Omental fat pad (tissue), 4 donors: ENCODE results near the gene BOK. TPM values are rescaled to one million over a fixed set of nuclear protein-coding genes. Genes with fewer than 3 reads are reported as not detected.
"Not testable (repeated sequence)": the region's sequence is repeated elsewhere in the genome, so short reads cannot be mapped to it uniquely, and the experiment has no call there.

ENCODE experiments used
- ATAC-seq: fragments of 150-250 bp; one replicate; pipeline ENCODE4 v1.9.1; 2016; ENCODE audit warnings: mild to moderate bottlenecking, moderate library complexity; ENCODE audit not compliant: low FRiP score
- DNase-seq: peaks from one replicate; pipeline ENCODE4 v3.0.0-alpha.2; 2019; ENCODE audit warnings: low spot score
- CTCF ChIP-seq, 3 donors: fragments of 450-650 bp; IDR thresholded peaks; one replicate each; pipeline ENCODE4 v1.5.1; 2016 to 2017; ENCODE audit warnings: antibody characterized with exemption in 3 of 3, mild to moderate bottlenecking in 3 of 3, moderate library complexity in 2 of 3
- total RNA-seq, 4 donors: library from RNA; depleted of rRNA; stranded (reverse); fragments of >200 nt; gene quantifications; one replicate each; pipeline ENCODE4 v1.1.0, GENCODE V29; 2016

The BOK gene
- total RNA-seq, 4 donors from 2014 or later, result 79.6 to 179 (median 88.2) TPM

GRCh38 chr2:241563981-241564595 lies 5.5 kb downstream of the BOK start:
- DNase-seq (no peak), ATAC-seq (no peak)
- no peak for TF ChIP-seq CTCF (IDR thresholded peaks at IDR 0.05)

GRCh38 chr2:241564596-241565410 lies 6.3 kb downstream of the BOK start:
- no peak for TF ChIP-seq CTCF (IDR thresholded peaks at IDR 0.05)
- DNase-seq (no peak), ATAC-seq (no peak)

- DNase-seq (no peak), ATAC-seq (no peak)
Observed at GRCh38 chr2:241565411-241565810, 6.9 kb downstream of the BOK start.

GRCh38 chr2:241566021-241566420 lies 7.5 kb downstream of the BOK start:
- ATAC-seq, DNase-seq: not testable (repeated sequence)

More at GRCh38 chr2:241565411-241565810, 6.9 kb downstream of the BOK start:
- TF ChIP-seq CTCF (IDR thresholded peaks at IDR 0.05), result no peak

- DNase-seq (no peak), ATAC-seq (no peak)
- TF ChIP-seq CTCF (IDR thresholded peaks at IDR 0.05), result no peak
Observed at GRCh38 chr2:241566468-241566867, 7.9 kb downstream of the BOK start.

GRCh38 chr2:241567266-241567665 lies 8.7 kb downstream of the BOK start:
- not testable (repeated sequence) for ATAC-seq, DNase-seq

GRCh38 chr2:241567776-241568175 lies 9.2 kb downstream of the BOK start:
- DNase-seq (no peak), ATAC-seq (no peak)
- no peak for TF ChIP-seq CTCF (IDR thresholded peaks at IDR 0.05)

GRCh38 chr2:241568726-241569125 lies 10.2 kb downstream of the BOK start:
- no peak for DNase-seq
- no peak for ATAC-seq
- no peak for TF ChIP-seq CTCF (IDR thresholded peaks at IDR 0.05)
